Measurements from ENCODE around the gene CFAP97D2.
"Not testable (repeated sequence)": the region's sequence is repeated elsewhere in the genome, so short reads cannot be mapped to it uniquely, and the experiment has no call there.

The CFAP97D2 gene

GRCh38 chr13:114148521-114148855 lies 30.6 kb upstream of the CFAP97D2 start:
- H3K9me3 Mint-ChIP-seq = peaks cover 3% of the 10 kb centered on the region
- H3K4me1 Mint-ChIP-seq (ENCODE audit: low read depth) = peaks cover 59% of the 10 kb centered on the region
- H3K4me3 Mint-ChIP-seq = no peak overlapping the region
- H3K36me3 Mint-ChIP-seq (ENCODE audit: low read depth) = no peaks in the 10 kb centered on the region
- intact Hi-C loops (cut with micrococcal nuclease) = no loop called here
- peaks cover 45% of the 10 kb centered on the region for H3K27me3 Mint-ChIP-seq
- H3K27ac Mint-ChIP-seq = no peak overlapping the region

- intact Hi-C loops (cut with micrococcal nuclease); H3K36me3 Mint-ChIP-seq (ENCODE audit: low read depth); H3K9me3 Mint-ChIP-seq; H3K4me3 Mint-ChIP-seq; H3K27ac Mint-ChIP-seq: not testable (repeated sequence)
- Mint-ChIP-seq H3K4me1 (ENCODE audit: low read depth) (peaks cover 63% of the 10 kb centered on the region), H3K27me3 (peaks cover 49% of the 10 kb centered on the region)
Measured at GRCh38 chr13:114148886-114149285, 30.2 kb upstream of the CFAP97D2 start.

GRCh38 chr13:114149774-114150740 lies 29.0 kb upstream of the CFAP97D2 start:
- H3K36me3 Mint-ChIP-seq (ENCODE audit: low read depth) = no peaks in the 10 kb centered on the region
- intact Hi-C loops (cut with micrococcal nuclease) = no loop called here
- no peak overlapping the region for H3K27ac Mint-ChIP-seq
- peaks cover 44% of the 10 kb centered on the region for H3K27me3 Mint-ChIP-seq
- peaks cover 9% of the 10 kb centered on the region for H3K9me3 Mint-ChIP-seq
- H3K4me1 Mint-ChIP-seq (ENCODE audit: low read depth) = peaks cover 71% of the 10 kb centered on the region
- H3K4me3 Mint-ChIP-seq = no peak overlapping the region

- peaks cover 9% of the 10 kb centered on the region for H3K9me3 Mint-ChIP-seq
- no peak overlapping the region for H3K4me3 Mint-ChIP-seq
- no peak overlapping the region for H3K27ac Mint-ChIP-seq
- peaks cover 64% of the 10 kb centered on the region for H3K4me1 Mint-ChIP-seq (ENCODE audit: low read depth)
- intact Hi-C loops (cut with micrococcal nuclease) = no loop called here
- no peaks in the 10 kb centered on the region for H3K36me3 Mint-ChIP-seq (ENCODE audit: low read depth)
- H3K27me3 Mint-ChIP-seq = peaks cover 37% of the 10 kb centered on the region
Measured at GRCh38 chr13:114151031-114151430, 28.0 kb upstream of the CFAP97D2 start.

GRCh38 chr13:114151565-114152284 lies 27.3 kb upstream of the CFAP97D2 start:
- Mint-ChIP-seq H3K27me3 (peaks cover 31% of the 10 kb centered on the region), H3K9me3 (peaks cover 9% of the 10 kb centered on the region), H3K36me3 (ENCODE audit: low read depth) (no peaks in the 10 kb centered on the region), H3K27ac (no peak overlapping the region), H3K4me1 (ENCODE audit: low read depth) (peaks cover 63% of the 10 kb centered on the region), H3K4me3 (no peak overlapping the region)
- intact Hi-C loops (cut with micrococcal nuclease) = no loop called here

- intact Hi-C loops (cut with micrococcal nuclease) = no loop called here
- Mint-ChIP-seq H3K4me1 (ENCODE audit: low read depth) (peaks cover 59% of the 10 kb centered on the region), H3K36me3 (ENCODE audit: low read depth) (no peaks in the 10 kb centered on the region), H3K27me3 (peaks cover 30% of the 10 kb centered on the region), H3K9me3 (peaks cover 9% of the 10 kb centered on the region), H3K4me3 (no peak overlapping the region), H3K27ac (no peak overlapping the region)
Measured at GRCh38 chr13:114152285-114152645, 26.8 kb upstream of the CFAP97D2 start.

GRCh38 chr13:114152831-114153371 lies 26.2 kb upstream of the CFAP97D2 start:
- Mint-ChIP-seq H3K9me3 (peaks cover 9% of the 10 kb centered on the region), H3K4me1 (ENCODE audit: low read depth) (peaks cover 58% of the 10 kb centered on the region), H3K27ac (no peak overlapping the region), H3K27me3 (peaks cover 28% of the 10 kb centered on the region), H3K36me3 (ENCODE audit: low read depth) (no peaks in the 10 kb centered on the region), H3K4me3 (no peak overlapping the region)
- intact Hi-C loops (cut with micrococcal nuclease) = no loop called here

- peaks cover 25% of the 10 kb centered on the region for H3K27me3 Mint-ChIP-seq
- peaks cover 51% of the 10 kb centered on the region for H3K4me1 Mint-ChIP-seq (ENCODE audit: low read depth)
- no peak overlapping the region for H3K27ac Mint-ChIP-seq
- intact Hi-C loops (cut with micrococcal nuclease) = no loop called here
- H3K36me3 Mint-ChIP-seq (ENCODE audit: low read depth) = no peaks in the 10 kb centered on the region
- peaks cover 9% of the 10 kb centered on the region for H3K9me3 Mint-ChIP-seq
- H3K4me3 Mint-ChIP-seq = no peak overlapping the region
Measured at GRCh38 chr13:114153485-114154080, 25.5 kb upstream of the CFAP97D2 start.

GRCh38 chr13:114154476-114154875 lies 24.6 kb upstream of the CFAP97D2 start:
- Mint-ChIP-seq H3K4me1 (ENCODE audit: low read depth) (peaks cover 49% of the 10 kb centered on the region), H3K27me3 (peaks cover 20% of the 10 kb centered on the region), H3K27ac (no peak overlapping the region), H3K9me3 (peaks cover 9% of the 10 kb centered on the region), H3K36me3 (ENCODE audit: low read depth) (no peaks in the 10 kb centered on the region), H3K4me3 (no peak overlapping the region)
- intact Hi-C loops (cut with micrococcal nuclease) = no loop called here

GRCh38 chr13:114155320-114155719 lies 23.7 kb upstream of the CFAP97D2 start:
- Mint-ChIP-seq H3K36me3 (ENCODE audit: low read depth) (no peaks in the 10 kb centered on the region), H3K27ac (no peak overlapping the region), H3K4me1 (ENCODE audit: low read depth) (peaks cover 49% of the 10 kb centered on the region), H3K9me3 (peaks cover 9% of the 10 kb centered on the region), H3K27me3 (peaks cover 22% of the 10 kb centered on the region), H3K4me3 (no peak overlapping the region)
- intact Hi-C loops (cut with micrococcal nuclease) = no loop called here

- H3K27ac Mint-ChIP-seq = peak overlapping the region; percentile 72
- intact Hi-C loops (cut with micrococcal nuclease) = no loop called here
- H3K4me1 Mint-ChIP-seq (ENCODE audit: low read depth) = peaks cover 48% of the 10 kb centered on the region
- H3K27me3 Mint-ChIP-seq = peaks cover 23% of the 10 kb centered on the region
- H3K4me3 Mint-ChIP-seq = no peak overlapping the region
- no peaks in the 10 kb centered on the region for H3K36me3 Mint-ChIP-seq (ENCODE audit: low read depth)
- peaks cover 9% of the 10 kb centered on the region for H3K9me3 Mint-ChIP-seq
Measured at GRCh38 chr13:114155926-114156883, 22.9 kb upstream of the CFAP97D2 start.

GRCh38 chr13:114157869-114158495 lies 21.1 kb upstream of the CFAP97D2 start:
- H3K4me3 Mint-ChIP-seq = no peak overlapping the region

More at GRCh38 chr13:114157869-114158495, 21.1 kb upstream of the CFAP97D2 start:
- Mint-ChIP-seq H3K27me3 (peaks cover 19% of the 10 kb centered on the region), H3K9me3 (peaks cover 9% of the 10 kb centered on the region), H3K36me3 (ENCODE audit: low read depth) (no peaks in the 10 kb centered on the region), H3K27ac (no peak overlapping the region), H3K4me1 (ENCODE audit: low read depth) (peaks cover 47% of the 10 kb centered on the region)
- intact Hi-C loops (cut with micrococcal nuclease) = no loop called here
